ENCODE data around the gene GPR17.
A peak's percentile ranks its signal among the peaks of the same experiment; 100 is the strongest.

The GPR17 gene

GRCh38 chr2:127630096-127630863 lies 15.7 kb upstream of the GPR17 start:
- no peak for DNase-seq

- no peak for DNase-seq
Measured at GRCh38 chr2:127630864-127631540, 15.0 kb upstream of the GPR17 start.

DNA sequence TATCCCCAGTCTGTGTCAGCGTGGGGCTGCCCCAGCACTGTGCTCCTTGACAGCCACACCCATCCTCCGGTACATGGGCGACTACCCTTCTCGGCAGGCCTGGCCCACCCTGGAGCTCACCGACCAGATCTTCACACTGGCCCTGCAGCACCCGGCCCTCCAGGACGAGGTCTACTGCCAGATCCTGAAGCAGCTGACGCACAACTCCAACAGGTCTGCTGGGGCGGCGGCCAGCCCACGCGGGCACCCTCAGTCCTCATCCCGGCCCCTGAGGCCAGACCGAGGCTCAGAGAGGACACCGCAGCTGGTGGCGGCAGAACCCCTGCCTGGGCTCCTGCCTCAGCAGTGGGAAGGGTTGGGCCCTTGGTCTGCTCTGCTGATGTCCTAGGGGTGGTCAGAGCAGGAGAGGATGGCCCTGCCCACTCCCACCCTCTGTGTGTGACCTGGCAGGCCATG lies 14.4 kb upstream of the GPR17 start:
- no peak for DNase-seq

- no peak for DNase-seq
Measured at GRCh38 chr2:127631997-127632581, 13.9 kb upstream of the GPR17 start.

DNA sequence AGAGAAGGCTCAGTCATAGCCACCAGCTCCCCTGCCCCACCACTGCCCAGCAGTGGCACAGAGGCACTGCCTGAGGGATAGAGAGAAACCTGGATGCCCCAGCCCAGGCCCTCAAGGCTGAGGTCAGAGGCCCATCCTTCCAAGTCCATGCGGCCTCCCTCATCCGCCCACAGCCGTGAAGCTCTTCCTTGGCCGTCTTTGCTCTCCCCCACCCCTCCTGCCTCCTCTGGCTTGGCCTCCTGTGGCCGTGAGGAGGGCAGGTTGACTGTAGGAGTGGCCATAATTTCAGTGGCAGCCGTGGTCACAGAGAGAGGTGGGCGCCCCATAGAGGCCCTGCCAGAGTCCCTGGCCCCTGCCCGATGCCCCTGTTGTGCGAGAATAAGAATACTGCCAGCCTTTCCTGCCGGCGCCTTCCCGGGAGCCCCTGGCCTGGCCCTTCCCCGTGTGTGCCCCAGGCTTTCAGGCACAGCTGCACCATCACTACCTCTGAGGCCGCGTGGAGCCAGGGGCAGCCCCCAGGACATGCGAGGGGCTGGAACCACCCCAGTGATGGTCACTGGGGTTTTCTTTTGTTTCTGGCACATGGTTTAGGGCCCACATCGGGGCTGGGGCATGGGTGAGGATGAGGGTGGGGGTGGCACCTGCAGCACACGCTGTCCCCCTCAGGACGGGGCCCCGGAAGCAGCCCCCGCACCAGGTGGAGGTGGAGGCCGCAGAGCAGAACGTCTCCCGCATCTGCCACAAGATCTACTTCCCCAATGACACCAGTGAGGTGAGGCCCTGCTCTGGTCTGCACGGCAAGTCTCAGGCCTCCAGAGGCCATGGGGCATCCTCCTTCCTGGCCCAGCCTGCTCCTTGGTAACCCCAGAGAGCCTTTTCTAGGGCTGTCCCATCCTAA lies 13.1 kb upstream of the GPR17 start:
- DNase-seq: no peak

DNA sequence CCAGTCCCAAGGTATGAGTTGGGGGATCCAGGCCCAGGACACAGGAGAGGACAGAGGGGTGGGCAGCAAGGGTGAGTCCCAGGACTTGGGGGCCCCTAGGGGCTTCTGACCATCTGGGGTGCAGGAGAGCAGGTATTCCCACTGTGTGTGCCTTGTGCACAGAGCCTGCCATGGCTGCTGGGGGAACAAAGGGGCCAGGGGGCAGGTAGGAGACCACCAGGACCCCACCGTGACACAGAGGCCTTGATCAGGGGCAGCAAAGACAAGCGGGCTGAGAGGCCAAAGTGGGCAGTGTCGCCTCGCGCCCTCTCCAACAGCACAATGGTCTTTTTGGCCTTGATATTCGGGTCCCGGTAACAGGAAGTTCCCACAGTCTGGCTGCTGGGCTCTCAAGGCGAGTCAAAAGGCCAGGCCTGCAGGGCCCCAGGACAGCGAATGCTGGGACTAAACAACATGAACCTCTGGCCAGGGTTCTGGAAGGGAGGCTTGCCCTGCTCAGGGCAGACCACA lies 12.3 kb upstream of the GPR17 start:
- DNase-seq: no peak

DNA sequence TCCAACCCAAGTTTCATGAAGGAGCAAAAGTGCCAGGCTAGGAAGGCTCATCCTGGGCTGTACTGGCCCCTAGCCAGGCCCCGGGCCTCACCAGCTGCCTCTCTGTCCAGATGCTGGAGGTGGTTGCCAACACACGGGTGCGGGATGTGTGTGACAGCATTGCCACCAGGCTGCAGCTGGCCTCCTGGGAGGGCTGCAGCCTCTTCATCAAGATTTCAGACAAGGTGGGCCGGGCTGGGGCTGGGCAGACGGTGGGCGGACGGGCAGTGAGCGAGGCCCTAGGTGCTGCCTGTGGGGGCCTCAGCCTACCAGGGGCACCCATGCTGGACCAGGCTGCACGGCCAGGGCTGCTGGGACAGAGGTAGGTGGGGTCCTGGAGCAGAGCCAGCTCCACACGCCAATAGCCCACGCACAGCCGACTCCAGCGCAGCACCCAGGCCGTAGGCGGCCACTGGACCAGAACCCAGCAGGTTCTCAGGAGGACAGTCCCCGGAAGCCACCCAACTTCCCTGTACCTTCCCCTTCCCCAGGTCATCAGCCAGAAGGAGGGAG lies 11.8 kb upstream of the GPR17 start:
- DNase-seq: no peak

- DNase-seq: no peak
Measured at GRCh38 chr2:127634626-127635379, 11.2 kb upstream of the GPR17 start.

DNA sequence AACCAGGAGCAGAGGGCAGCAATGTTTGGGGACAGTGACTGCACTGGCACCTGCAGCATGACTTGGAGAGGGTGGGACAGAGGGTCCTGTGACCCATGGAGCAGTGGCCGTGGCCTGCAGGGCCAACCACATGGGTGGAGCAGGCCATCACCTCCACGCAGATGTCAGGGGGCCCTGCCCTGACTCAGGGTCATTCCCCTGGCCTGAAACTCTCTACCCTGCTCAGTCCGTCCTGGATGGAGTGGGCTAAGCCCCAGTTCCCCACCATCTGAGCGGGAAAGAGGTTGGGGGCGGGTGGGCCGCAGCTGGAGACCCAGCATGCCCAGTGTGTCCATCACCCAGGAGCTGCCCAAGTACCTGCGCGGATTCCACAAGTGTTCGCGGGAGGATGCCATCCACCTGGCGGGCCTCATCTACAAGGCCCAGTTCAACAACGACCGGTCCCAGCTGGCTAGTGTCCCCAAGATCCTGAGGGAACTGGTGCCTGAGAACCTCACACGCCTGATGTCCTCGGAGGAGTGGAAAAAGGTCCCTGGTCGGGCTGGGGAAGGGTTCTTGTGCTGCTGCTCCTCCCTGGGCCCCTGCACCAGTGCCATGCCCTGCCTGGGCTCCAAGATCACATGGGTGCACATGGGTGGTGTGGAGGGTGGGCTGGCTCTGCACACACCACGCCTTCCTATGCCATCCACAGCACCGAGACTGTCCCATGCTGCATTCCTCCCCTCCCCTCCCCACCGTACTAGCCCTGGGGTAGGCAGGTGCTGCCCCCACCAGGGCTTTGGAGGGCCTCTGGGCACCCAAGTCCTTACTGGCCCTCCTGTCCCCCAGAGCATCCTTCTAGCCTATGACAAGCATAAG lies 10.3 kb upstream of the GPR17 start:
- no peak for DNase-seq

DNA sequence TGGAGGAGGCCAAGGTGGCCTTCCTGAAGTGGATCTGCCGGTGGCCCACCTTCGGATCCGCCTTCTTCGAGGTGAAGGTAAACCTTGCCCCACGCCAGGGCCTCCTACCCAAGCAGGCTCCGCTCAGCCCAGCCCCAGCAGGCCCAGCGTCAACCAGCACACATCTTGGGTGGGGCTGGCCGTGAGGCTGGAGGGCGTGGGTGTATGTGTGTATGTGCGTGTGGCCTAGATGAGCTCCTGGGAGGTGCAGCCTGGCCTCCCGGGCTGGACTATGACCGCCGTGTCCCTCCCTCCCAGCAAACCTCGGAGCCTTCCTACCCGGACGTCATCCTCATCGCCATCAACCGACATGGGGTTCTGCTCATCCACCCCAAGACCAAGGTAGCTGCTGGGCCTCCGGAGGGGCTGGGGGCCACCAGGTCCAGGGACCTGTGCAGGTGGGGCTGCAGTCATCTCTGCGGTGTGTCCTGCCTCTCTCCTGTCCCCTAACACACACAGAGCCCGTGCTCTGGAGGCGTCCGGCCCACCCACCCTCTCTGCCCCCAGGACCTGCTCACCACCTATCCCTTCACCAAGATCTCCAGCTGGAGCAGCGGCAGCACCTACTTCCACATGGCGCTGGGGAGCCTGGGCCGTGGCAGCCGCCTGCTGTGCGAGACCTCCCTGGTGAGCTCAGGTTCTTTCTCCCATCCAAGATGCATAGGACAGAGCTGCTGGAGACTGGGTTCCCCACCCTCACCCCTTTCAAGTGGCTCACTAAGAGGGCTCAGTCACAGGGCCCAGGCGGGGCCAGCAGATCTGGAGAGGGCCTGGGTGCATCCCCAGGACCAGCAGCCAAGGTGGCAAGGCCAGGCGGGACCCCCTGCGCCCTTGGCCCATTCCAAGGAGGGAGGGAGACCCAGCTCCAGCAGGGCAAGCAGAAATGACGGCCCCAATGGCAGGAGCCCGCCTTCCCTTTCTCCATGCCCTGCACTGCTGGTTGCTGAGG lies 9.4 kb upstream of the GPR17 start:
- DNase-seq: no peak

GRCh38 chr2:127637236-127637630 lies 8.7 kb upstream of the GPR17 start:
- DNase-seq: no peak

DNA sequence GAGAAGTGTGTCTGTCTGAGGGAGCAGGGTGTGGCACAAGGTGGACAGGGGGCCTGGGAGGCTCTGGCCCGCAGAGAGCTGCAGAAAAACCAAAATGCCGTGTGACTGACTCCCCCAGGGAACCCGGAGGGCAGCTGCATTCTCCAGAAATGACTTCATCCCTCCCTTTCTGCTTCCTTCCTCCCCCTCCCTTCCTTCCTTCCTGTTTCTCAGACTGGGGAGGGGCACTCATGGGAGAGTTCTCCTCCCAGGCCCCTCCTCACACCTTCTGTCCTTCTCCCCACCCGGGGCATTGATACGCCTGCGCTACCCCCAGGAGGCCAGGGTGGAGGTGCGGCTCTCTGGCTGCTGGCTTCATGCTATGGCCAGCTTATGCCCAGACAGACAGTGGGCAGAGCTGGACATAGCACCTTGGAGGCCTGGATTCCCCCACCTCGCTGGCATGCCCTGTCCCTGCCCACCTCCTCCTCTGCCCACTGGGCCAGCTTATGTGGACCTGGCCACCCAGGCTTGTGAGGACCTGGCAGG lies 8.2 kb upstream of the GPR17 start:
- DNase-seq: peak; percentile 52

DNA sequence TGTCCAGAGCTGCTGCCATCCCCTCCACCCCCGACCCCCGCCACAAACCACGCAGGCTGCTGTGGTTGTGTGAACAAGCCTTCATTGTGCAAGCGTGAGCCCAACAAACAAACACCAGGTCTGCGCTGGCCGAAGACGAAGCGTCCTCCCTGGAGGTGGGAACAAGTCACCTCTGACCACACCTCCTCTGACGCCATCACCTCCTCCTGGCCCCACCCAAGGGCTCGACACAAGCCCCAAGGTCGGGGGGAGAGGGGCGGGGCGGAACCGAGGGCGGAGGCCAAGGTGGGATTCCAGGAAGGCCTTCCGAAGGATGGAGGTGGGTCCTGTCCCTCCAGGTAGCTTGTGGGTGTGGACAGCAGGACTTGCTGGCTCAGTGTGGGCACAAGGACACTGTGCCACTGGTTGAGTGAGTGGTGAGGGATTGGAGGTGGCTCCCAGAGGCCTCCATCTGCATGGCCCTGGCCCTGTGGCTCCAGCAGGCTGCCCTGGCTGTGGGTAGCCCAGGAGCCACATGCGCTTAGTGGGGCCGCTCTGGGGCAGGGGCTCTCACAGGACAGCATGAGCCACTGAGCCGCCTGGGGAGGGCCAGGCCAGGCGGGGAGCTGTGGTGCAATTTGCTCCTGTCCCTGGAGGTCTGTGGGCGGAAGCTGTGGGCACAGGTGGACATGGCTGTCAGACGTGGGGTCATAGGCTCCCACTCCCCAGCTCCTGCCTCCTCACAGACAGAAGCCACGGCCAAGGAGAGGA lies 7.4 kb upstream of the GPR17 start:
- DNase-seq: no peak

- DNase-seq: no peak
Measured at GRCh38 chr2:127639111-127639474, 6.9 kb upstream of the GPR17 start.

- DNase-seq: no peak
Measured at GRCh38 chr2:127640082-127641072, 5.6 kb upstream of the GPR17 start.

DNA sequence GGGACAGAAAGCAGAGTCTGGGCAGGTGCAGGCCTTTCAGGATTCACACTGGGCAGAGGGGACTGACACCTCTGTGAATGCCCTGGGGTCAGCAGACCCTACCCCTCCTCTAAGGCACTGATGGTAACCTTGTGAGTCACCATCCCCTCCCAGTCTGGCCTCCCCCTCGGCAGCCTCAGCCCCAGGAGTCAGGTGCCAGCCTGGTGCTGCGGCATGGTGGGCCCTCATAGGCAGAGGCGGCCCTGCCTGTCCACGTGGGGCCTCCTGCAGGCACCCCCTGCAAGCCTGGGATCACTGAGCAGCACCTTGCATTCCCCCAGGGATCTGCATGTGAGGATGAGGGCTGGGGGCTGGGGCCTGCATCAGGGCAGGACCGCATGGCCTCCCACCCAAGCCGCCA lies 4.8 kb upstream of the GPR17 start:
- no peak for DNase-seq
